DOHH2 (cell line): ENCODE results near the gene B3GALT5.

Source experiments
- EZH2phosphoT487 ChIP-seq: fragments of 200-600 bp; sonication (generic); IDR thresholded peaks from 2 replicates; pipeline ENCODE4 v1.6.1; 2017; ENCODE audit warnings: borderline replicate concordance, mild to moderate bottlenecking, antibody characterized with exemption, low read length, moderate library complexity, mixed read lengths
- TF ChIP-seq, protein P1 (sequence below): fragments of 200-600 bp; sonication (generic); IDR thresholded peaks from one replicate; pipeline ENCODE4 v1.5.1; 2014; ENCODE audit warnings: antibody characterized with exemption, mild to moderate bottlenecking, low read depth, low read length; ENCODE audit not compliant: poor library complexity, severe bottlenecking

- TF ChIP-seq, protein P1, sequence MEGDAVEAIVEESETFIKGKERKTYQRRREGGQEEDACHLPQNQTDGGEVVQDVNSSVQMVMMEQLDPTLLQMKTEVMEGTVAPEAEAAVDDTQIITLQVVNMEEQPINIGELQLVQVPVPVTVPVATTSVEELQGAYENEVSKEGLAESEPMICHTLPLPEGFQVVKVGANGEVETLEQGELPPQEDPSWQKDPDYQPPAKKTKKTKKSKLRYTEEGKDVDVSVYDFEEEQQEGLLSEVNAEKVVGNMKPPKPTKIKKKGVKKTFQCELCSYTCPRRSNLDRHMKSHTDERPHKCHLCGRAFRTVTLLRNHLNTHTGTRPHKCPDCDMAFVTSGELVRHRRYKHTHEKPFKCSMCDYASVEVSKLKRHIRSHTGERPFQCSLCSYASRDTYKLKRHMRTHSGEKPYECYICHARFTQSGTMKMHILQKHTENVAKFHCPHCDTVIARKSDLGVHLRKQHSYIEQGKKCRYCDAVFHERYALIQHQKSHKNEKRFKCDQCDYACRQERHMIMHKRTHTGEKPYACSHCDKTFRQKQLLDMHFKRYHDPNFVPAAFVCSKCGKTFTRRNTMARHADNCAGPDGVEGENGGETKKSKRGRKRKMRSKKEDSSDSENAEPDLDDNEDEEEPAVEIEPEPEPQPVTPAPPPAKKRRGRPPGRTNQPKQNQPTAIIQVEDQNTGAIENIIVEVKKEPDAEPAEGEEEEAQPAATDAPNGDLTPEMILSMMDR: no peak
- no peak for TF ChIP-seq EZH2phosphoT487
Measured at GRCh38 chr21:39681845-39682244, 69.1 kb downstream of the B3GALT5 start.
